HG03060 (cell line): Measurements from ENCODE around the gene AGPAT3.

Experiments
- ATAC-seq: cut with Tn5 transposase; IDR thresholded peaks from one replicate; pipeline ENCODE4 v1.9.1; 2021; ENCODE audit warnings: low read depth, moderate number of reproducible peaks; ENCODE audit not compliant: unreplicated experiment

The AGPAT3 gene

DNA sequence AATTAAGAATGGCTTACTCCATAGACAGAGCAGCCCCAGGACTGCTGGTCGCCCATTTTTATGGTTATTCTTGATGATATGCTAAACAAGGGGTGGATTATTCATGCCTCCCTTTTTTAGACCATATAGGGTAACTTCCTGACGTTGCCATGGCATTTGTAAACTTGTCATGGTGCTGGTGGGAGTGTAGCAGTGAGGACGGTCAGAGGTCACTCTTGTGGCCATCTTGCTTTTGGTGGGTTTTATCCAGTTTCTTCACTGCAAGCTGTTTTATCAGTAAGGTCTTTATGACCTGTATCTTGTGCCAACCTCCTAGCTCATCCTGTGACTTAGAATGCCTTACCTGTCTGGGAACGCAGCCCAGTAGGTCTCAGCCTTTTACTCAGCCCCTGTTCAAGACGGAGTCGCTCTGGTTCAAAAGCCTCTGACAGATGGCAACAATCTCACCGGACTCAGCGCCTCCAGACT, 5.2 kb upstream of the AGPAT3 start:
- ATAC-seq = no peak

DNA sequence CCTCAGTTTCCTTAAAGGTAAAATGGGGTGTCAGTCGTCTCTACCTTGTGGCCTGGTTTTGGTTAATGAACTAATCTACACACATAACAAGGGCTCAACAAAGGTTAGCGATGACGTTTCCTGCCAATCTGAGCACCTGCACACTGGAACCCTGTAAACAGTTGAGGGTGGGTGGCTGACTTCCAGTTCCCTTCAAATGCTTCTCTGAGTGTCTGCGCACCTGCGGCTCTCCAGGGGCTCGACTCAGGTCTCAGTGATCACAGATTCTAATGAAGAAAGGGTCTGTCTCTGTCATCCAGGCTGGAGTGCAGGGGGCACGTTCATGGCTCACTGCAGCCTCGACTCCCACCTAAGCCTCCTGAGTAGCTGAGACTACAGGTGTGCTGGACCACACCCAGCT, 3.3 kb upstream of the AGPAT3 start:
- ATAC-seq = no peak

DNA sequence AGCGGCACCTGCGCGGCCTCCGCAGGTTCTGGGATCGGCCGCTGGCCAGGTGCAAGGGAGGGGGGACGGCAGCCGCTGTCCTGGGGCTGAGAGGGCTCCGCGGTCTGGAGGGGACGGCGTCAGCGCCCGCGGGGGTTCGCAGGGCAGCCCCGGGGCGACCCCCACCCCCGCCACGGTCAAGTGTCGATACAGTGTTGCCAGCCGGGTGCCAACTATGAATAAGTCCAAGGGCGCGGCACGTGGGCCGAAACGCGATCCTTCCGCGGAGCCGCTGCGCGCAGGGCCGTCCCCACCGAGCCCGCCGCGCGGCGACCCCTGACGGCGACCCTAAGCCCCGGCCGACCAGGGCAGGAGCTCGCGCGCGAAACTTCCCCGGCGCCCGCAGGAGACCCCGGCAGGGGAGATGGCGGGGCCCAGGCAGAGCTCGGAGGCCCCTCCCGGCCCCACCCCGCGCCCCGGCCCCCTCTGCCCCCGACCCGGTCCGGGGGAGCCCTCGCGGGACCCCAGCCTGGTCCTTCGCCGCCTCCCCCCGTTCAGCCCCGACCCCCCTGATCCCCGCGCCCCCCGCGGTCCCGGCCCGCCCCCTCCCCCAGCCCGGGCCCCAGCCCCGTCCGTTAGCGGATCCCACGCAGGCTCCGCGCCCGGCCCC, 586 bp upstream of the AGPAT3 start:
- no peak for ATAC-seq

DNA sequence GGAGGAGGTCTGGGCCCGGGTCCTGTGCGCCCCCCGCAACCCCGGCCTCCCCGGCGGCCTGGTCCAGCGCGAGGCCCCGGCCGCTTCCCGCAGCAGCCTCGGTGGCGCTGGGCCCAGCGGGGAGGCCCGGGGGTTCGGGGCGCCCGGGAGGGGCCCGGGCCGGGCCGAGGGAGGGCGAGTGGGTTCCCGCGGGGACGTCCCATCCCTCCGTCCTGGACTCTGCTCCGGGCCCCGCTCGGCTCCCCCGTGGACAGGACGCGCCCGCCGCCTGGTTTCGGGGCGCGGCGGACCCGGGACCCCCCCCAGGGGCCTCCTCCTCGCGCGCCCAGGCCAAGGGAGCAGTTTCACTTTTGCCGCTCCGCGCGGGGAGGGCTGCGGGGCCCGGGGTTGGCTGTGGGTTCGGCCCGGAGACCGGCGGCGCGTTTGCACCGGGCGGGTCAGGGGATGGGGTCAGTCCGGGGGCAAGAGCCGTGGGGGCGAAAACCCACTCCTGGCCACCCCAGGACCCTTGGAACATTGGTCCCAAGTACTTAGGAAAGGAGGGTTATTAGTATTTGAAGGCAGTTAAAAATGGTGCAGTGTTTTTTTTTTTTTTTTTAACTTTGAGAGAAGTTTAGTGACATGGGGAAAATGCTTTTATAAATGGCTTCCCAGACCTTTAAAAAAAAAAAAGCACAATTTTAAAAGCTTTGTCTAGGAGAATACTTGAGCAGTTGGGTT, 677 bp downstream of the AGPAT3 start:
- no peak for ATAC-seq

DNA sequence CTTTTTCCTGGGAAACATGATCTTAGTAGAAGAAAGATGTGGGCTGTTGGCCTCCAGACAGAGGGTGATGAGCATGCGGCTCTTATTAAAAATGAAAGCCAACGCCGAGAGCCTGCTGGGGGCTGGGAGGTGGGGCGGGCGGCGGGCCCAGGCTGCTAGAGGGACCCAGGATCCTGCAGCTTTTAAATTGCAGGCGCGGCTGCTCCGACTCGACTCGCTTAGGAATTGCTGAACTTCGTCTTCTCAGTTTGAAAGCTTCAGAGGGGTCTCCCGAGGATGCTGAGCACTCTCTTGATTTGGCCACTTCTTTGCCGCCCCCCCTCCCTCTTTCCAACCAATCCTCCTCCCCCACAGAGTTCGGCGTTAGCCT, 1.2 kb downstream of the AGPAT3 start:
- ATAC-seq = no peak

DNA sequence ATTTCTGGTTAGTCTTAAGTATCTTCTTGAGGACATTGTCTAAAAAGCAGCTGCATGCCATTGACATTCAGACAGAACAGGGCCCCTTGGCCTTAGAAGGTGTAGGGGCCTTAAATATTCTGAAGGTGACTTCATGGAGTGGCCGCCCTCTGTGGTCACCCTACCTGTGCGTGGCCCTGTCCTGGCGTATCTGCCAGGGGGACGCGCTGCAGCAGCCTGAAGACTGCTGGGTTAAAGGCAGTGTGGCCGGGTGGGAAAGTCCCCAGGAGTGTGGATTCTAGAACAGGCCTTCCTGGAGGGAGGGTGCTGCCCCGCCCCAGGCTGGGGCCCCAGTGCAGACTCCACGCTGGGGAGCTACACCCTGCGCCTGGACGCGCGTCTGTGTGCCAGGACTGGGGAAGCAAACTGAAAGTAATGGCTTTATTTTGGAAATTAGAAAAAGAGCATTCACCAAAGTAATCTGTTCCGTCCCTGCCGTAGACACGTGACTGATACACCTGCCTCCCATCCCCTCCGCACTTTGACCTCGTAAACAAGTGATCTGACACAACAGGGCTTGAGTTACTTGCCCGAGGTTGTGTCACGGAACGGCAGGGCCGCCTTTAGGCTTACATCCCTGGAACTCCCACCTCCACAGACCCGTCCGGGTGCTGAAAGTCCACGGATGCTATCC, 1.8 kb downstream of the AGPAT3 start:
- no peak for ATAC-seq

- ATAC-seq = no peak
These were observed 2.3 kb downstream of the AGPAT3 start for GRCh38 chr21:43867332-43867703.

DNA sequence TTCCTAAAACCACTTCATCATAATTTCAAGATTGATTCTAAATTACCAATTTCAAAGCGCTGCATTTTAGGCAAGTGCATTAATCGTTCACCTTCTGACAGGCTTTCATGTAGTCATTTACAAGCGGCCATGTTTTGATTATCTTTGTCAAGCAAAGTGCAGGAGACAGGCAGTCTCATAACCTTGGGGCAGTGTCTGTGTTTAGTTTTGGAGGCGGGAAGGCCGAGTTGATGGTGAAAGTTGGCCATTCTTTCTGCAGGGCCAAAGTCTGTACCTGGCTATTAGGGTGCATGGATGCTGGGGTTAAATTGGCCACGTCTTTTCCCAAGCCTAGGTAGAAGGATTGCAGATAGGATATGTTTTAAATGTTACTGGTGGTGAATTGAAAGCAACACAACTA, 2.9 kb downstream of the AGPAT3 start:
- no peak for ATAC-seq

DNA sequence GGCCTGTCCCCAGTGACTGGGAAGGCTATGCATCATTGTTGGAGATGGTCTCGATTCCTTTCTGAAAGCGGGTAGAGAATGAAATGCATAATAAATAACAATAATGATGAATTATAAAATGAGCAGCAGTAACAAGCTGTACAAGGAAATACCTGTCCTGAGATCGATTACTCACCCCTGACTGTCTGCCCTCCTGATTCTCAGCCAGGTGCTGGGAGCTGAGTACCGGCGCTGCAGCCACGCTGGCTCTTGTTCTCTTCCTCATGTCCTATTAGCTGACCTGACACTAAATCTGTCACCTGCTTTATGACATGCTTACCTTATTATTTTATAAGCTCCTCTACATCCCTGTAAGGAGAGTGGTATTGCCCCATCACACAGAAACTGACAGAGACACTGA, 3.4 kb downstream of the AGPAT3 start:
- no peak for ATAC-seq

GRCh38 chr21:43869486-43870325, 4.7 kb downstream of the AGPAT3 start:
- ATAC-seq = no peak

GRCh38 chr21:43871487-43871886, 6.5 kb downstream of the AGPAT3 start:
- ATAC-seq = no peak

GRCh38 chr21:43872531-43873197, 7.6 kb downstream of the AGPAT3 start:
- ATAC-seq = no peak

DNA sequence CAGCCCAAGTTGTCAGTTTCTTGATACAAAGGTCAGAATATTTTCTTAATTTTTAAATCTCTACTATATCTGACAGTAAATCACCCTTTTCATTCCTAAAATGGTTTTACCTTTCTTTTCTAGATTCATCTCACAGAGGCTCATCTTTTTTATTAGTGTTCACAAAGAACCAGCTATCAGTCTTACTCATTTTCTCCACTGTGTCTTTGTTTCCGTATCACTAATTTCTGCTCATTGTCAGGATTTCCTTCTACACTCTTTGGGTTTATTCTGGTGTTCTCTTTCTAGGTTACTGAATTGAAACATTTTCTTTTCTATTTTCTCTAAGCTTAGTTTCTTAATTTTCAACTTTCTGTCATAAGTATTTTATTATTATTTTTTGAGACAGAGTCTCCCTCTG, 8.7 kb downstream of the AGPAT3 start:
- no peak for ATAC-seq

- ATAC-seq = no peak
These were observed 9.2 kb downstream of the AGPAT3 start for GRCh38 chr21:43874085-43874805.

GRCh38 chr21:43876605-43877004, 11.6 kb downstream of the AGPAT3 start:
- no peak for ATAC-seq

DNA sequence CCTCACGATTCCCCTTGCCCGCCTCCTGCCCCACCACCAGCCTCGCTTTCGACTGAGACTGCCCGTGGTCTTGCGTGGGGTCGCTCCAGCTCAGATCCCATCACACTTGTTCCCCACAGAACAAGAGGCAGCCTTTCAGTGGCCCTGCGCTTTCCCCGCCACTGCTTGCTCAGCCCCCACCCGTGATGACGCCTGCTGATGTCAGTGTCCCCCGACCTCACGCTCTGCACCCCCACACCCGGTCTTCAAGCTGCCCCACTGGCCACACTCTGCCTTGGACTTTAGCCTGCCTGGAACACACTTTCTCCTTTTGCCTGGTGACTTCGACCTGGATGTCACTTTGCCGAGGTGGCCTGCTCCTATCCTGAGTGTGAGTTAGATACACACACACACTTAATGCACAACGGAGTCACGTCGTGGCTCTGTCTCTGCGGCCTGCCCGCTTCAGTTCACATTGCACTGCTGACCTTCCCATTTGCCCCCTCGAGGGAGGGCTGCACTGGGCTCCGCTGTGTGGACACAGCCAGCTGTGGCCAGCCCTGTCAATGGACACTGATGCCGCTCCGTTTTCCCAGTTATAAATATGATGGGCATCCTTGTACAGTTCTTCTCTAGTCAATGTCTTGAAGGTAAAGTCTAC, 13.0 kb downstream of the AGPAT3 start:
- ATAC-seq = no peak

DNA sequence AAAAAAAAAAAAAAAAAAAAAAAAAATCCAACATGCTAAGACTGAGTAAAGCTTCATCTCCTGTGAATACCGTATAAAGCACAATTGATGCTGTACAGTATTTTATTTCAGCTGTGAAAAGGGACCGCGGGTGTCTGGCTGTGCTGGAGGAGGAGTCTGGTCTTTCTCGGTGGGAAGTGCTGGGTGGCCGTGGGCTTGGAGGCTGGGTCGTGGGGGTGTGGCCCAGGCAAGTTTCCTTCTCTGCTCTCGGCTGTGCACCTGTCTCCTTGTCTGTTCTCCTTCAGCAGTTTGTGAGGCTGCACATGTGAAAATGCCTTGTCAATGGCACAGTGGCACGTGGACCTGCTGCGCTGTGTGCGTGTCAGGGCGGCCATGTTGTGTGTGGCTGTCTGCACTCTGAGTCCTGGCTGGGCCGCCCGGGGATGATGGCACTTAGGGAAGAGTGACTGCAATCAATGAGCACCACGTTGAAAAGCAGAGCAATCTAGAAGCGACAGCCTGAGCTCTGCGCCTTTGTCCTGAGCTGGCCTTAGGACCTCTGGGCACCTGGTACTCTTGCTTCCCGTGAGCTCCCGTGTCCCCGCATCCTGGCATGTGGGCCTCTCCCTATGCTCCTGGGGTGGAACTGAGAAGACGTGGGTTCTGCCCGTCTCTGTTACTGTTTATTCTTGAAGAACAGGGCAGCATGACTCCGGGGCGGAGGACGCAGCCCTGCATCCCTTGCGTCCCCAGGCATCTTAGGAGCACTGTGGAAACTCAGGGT, 14.5 kb downstream of the AGPAT3 start:
- ATAC-seq = no peak

DNA sequence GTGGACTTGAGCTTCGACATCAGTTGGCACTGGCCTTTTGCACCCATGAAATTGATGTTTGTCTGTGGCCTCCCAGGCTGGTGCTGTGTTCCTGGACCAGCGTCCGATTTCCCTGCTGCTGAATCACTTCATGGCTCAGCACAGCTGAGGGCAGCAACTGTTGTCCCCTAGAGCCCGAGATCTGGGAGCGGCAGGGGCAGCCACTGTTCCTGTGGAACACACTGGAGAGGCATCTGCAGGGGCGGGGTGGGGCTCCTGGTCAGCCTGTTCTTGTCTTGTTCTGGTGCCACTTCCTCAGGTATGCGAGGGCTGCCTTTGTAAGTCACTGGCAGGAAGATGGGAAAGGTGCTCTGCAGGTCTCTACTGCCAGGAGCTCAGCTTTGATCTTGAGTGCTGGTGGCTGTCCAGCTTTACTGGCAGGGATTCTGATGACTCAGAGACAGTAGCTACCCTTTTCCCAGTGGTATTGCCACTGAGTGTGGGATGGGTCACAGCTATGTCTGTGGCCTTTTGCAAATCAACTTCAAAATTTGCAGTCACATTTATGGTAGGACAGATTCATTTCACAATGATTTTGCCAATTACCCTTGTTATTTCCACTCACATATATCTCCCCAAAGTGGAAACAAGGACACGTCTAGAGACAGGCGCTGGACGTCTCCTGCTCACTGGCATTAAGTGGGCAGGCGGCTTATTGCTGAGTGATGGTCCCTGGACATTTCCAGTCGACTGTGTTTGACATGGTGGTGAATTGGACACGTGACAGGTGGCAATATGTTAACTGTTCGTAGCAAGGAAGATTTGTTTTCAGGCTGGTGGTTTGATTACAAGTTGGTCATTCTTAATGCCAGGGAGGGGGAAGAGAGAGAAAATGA, 15.3 kb downstream of the AGPAT3 start:
- ATAC-seq = no peak
